Right kidney (tissue), 1 donor: ENCODE measurements around the gene HIVEP2.

ENCODE experiments used
- DNase-seq: peaks from one replicate; pipeline ENCODE4 v3.0.0-alpha.2; 2016

Gene HIVEP2

DNA sequence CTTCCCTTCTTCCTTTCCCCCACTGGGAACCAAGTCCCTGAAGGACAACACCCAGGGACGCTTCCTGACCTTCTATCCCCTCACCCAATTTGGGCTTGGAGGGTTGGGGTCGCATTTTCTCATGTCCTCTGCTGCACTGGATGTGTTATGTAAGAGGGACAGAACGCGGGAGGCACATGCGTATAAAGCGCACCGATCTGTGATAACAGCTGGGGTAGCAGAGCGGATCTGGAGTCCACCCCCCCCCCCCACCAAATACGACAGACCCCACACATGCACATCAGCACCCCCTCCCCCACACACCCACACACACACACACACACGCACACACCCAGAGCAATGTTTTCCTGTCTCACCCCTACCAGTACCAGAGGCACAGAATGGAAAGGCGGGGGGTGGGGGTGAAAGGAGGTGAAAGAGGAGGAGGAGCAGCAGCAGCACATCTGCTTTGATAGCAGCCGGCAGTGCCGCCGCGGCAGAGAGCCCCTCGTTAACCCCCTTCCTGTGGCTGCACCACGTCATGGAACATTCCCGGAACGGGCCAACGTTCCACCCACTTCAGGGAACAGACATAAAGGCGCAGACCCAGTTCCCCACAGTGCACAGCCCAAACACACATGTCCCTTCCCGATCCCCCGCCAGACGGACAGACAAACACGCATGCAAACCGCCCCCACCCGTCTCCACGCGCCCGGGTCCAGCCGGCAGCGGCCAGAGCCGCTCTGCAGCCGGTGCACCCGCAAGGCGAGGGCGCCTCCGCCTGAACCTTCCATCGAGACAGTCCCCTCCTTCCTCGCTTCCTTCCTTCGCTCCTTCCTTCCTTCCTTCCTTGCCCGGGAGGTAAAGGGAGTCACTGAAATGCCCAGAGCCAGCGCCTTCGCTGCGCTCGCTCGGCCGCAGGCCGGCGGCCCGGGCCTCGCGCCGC lies 590 bp downstream of the HIVEP2 start:
- peak; percentile 92 for DNase-seq

DNA sequence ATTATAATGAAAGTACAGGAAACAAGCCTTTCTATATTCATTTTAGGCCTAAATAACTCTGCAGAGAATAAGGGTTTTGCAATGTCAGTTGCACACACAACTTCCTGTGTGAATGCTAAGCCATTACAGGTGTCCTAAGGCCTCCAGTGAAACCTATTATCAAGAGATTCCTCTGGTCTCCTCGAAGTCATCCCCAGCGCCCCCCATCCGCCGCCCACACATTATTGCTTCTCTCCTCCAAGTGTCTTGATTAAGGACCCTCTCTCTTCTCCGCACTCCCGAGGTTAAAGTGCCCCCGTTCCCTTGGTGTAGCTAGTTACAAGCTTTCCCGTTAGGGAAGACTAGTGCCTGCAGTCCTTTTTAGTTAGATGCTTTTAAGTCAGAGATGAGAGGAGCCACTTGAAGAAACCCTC lies 1.3 kb downstream of the HIVEP2 start:
- peak; percentile 71 for DNase-seq

DNA sequence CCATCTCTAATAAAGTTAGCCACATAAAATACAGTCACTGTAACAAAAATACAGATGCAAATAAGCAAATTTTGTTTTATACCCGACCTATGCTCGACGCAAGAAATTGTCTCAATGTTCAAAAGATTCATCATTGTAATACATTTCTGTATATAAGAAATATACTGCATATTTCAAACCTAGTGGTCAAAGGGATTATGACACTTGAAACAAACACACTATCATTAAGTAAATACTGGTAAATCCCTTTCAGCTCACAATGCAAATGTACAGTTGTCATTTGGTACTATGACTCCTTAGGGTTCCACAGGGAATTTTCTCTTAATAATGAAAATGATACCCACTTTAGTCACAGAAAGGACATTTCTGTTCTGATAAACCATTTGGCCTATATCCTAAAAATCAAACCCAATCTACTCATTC lies 2.2 kb downstream of the HIVEP2 start:
- DNase-seq: no peak

DNA sequence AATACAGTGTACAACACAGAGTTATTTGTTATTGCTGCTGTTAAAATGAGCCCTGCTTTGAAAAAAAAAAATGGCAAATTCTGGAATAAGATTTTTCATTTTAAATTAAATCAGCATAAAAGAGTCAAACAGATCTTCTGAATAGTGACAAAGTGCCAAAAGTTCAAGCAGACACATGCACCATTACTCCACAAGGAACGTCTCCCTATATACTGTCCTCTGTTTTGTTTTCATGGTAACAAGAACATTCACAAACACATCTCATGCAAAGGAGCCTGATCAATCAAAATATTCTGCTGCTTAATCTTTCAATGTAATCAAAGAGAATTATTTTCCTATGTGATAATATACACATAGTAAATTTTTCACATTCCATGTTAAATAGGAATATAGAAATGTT lies 2.7 kb downstream of the HIVEP2 start:
- no peak for DNase-seq

DNA sequence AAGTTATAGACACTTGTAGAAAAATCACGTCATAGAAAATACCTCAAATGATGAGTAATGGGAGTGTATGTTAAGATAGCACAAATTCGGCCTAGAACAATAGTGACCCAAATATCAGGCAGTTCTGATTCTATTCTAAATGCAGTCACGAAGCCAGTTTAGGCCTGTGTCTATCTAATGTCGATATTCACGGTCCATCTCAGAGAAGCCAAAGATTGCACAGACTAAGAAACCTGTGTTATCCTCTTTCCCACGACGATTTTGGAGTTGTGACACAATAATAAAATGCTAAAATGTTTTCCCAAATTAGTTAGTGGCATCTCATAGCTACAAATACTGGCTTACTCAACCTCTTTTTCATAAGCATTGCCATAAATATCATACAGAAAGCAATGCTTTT lies 4.0 kb downstream of the HIVEP2 start:
- no peak for DNase-seq

DNA sequence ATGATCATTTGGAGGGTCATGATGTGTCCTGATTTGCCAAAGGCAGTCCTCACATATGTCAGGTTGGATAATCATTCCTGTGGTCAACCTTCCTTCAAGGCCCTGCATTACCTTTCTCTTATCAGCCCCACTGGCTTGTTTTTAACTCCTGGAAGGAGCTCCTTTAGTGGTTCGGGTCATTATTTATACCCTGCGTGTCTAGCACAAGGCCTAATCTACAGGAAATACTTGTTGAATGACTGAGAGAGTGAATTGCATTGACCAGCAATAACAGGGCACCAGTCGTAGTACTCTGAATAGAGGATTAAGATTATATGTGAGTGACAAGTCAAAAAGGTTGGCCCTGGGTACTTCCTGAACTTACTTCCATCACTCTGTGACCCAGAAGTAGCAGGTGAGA lies 4.5 kb downstream of the HIVEP2 start:
- DNase-seq: no peak

DNA sequence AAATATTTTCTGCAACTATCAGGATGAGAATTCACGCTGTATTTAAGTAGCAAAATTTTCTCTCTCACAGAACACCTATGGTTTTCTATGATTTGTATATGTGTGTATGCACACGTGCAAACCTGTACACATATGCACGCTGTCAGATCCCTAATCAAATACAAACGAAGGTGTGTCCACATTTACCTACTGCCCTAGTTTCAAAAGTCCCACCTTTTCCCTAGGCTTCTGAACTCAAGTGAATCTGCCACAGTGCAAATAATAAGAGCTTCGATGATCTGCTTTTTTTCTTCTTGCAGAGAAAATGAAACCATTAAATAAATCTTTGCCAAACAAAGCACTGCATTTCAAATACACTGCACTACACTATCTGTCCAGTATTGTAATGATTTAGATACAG lies 6.5 kb downstream of the HIVEP2 start:
- no peak for DNase-seq

DNA sequence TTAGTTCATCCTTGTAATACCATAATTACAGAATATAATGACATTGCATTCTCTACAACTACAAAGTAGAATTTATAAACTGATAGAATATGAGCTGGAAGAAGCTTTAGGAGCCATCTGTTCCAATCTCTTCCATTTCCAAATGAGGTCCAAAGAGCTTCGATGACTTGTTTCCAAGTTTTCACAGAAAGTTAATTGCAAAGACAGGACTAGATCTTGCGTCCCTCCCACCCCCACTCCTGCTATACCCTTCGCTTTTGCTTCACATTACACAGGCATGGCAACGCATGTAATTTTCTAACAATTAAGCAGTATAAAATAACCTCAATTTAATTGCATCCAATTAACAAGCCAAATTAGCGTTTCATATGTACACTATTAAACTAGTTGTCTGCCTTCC lies 7.0 kb downstream of the HIVEP2 start:
- DNase-seq: no peak

DNA sequence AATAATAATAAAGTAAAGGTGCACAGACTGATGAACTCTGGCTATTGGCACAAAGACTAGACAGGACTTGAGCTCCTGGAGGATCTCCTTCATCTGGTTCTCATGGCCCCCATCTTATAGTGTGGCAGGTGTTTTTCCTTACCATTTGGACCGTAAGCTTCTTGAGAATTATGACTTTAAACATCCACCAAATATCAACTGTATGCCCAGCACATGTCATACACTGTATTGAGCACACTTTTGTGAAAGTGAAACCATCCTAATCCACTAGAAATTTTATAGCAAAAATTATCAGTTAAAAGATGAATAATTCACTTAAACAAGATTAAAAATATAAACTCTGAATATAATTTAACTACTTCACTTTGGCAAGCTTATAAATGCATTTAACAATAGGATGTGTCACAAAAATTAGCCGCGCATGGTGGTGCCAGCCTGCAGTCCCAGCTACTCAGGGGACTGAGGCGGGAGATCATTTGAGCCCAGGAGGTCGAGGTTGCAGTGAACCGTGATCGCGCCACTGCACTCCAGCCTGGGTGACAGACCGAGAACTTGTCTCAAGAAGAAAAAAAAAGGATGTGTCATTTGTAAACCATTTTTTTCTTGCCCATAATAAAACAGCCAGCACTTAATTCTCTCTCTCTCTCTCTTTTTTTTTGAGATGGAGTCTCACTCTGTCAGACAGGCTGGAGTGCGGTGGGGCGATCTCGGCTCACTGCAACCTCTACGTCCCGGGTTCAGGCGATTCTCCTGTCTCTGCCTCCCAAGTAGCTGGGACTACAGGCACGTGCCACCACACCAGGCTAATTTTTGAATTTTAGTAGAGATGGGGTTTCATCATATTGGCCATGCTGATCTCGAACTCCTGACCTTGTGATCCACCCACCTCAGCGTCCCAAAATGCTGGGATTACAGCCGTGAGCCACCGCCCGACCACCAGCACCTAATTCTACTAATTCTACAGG lies 9.1 kb downstream of the HIVEP2 start:
- no peak for DNase-seq

DNA sequence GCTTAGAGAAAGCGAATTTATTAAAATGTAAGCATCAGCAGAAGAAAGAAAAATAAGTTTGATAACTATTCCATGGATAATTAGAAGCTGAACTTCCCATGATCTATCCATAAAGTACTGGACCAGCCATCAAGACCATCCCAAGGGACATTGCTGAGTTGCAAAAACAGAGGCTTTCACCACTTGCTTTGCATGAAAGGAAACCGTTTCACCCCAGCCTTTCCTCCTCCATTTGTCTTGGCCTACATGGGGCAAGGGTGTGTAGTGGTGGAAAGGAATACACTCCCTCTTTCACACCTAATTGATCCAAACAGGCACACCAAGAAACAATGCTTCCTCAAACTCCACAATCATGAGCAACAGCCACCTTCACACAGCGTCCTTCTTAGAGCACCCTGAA lies 10.4 kb downstream of the HIVEP2 start:
- DNase-seq: no peak

DNA sequence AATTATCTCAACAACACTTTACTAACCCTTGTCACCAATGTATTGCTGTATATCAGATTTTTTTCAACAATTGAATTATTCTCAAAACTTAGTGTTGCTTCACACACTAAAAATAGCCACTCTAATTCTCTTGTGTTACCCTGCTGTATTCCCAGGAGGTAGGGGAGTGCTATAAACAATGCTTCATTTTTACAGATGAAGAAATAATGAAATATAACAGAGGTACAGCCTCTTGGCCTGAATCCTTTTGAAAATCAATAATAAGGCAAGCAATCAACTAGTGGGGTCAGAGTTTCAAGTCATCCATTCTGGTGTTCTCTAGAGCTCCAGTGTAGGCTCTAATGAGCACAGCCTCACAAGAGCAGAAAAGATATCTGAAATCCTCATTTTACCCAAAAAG lies 10.9 kb downstream of the HIVEP2 start:
- no peak for DNase-seq

DNA sequence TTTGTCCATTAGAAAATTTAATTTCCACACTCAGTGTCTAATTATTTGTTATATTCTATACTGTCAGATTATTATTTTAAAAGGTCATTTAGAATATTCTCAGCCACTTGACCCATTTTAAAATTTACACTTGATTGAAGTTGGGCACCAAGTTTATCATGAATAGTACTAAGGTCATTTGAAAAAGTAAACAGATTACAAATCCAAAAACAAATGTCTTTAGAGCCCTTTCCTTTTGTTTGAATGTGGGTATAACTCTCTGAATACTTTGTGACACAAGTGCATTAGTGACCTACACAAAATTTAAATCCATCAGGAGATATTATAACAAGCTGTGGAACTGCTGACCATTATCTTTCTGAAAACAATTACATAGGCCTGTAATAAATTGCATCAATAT lies 11.3 kb downstream of the HIVEP2 start:
- no peak for DNase-seq

DNA sequence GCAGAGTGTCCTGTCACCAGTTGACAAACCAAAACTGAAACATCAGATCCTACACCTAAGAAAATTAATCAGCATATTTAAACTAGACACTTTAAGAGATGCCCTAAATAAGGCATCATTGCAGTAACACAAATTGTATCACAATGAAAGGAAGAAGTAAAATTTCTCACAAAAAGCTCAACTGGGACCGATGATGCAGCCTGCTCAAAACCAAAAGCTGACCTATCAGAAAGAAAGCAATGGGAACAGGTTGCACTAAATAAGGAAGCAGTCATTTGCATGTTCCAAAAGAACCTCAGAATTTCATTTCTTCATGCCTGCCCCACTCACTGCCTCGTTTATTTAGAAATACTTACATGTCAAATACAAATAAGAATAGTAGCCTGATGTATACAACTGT lies 12.1 kb downstream of the HIVEP2 start:
- DNase-seq: no peak

DNA sequence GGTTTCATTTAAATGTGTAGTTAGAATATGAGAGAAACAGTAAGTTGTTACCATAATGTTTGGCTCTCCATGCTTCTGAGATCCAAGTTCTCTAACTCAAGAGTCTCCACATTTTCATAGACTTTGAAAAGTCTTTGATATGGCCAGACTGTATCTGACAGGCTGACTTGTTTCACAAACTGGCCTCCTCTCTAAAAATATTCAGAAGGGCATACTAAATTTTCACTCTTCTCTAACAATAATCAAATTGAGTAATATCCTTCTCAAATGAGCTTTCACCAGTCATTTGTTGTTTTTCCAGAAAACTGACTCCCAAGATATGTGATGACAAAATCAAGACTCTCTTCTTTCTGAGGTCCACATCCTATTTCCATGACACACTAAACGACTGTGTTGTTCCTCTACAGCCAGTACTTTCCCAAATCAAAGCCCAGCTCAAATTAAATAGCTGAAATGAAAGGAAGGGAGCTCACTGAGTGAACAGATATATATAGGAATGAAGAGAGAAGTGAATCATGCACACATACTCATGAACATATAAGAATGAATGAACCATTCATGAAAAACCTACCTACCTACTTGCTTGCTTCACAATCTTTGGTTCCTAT lies 15.1 kb downstream of the HIVEP2 start:
- no peak for DNase-seq

DNA sequence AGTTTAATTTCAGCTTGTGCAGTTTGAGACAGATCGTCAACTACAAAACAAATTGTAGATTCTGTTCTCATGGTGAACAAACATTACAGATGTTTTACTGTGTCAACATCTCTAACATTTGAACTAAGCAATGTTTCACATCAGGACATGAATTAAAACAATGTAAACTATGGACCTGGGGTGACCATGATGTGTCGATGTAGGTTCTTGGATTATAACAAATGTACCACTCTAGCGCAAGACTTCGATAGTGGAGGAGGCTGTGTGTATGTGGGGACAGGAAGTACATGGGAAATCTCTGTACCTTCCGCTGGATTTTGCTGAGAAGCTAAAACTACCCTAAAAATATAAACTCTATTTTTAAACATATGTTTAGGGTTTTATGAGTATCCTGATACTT lies 17.1 kb downstream of the HIVEP2 start:
- DNase-seq: no peak

DNA sequence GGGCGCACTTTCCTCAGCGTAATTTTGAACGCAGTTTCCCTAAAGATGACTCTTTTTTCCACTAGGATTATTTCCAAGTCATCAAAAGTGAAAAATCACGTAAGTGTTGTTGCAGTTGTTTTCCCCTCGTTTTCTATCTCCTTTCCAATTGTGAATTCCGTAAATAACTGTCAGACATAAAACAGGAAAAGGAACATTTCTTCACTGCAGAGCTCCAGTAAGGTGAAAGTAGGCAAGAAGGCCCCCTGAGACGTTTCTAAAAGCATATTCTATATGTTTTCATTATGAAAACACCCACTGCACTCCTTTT lies 17.8 kb downstream of the HIVEP2 start:
- DNase-seq: no peak

DNA sequence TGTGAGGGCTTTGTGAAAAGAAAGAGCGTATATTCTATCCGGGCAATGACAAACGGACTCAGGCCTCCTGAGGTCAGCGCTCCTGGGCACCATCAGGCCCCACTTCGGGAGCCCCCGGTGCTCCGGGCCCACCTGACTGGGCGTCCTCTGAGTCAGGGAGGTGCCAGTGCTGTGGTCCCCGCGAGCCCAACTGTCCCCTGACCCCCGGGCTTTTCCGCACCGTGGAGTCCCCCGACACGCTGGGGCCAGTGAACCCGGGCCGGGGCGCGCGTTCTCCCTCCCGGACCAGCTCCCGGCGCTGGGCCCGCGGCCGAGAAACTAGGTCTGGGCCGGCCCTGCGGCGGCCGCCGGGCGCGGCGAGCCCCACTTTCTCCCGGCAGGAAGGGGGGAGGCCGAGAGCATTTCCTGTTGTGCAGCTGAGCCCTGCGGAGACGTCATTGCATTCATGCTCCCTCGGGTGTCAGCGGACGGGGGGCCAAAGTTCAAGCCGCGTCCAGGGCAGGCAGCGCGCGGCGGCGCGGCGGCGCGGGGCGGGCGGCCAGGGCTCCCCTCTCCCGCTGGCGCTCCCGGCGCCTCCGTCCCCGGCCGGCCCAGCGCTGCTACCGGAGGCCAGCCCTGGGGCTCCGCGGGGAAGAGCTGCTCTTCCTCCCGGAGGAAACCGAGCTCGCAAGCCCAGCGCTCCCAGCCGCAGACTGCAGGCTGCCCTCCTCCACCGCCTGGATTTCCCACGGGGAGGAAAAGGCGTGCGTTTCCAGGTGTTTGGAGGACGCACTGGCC lies 18.3 kb downstream of the HIVEP2 start:
- DNase-seq: peak; percentile 92

DNA sequence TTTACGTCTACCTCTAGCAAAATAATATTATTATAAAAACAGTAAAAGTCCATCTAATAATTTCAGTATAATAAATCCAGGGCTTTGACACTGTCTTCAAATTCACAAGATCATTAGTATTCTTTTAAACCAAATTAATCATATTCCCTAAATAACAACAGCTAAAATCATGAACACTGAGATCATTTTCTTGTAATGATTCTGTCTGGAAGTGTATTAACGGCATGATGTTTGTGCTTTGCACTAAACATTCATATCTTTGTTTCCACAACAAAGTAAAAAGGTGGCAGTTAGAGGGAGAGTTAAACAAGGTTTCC lies 18.8 kb downstream of the HIVEP2 start:
- no peak for DNase-seq

DNA sequence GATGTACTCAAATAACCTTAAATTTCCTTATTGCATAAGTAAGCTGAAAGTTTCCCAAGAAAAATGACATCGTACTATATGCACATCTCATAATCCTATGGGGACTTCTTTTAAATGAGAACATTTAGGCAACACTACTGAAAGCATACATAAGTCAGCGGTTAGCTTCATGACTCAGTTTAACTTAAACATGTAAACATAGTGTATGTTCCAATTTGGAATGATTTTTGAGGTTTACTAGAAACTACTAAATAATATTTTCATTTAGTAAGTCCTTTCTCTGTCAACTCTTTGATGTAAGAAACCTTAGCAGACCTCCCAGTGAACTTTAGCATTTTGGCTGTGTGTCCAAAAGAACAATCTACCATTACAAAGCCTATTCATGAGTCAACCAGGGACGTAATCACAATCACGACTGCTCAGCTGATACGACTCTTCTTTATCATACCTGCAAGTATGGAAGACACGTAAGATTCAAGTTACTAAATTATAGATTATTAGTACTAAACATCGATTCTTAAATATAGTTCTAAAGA lies 19.3 kb downstream of the HIVEP2 start:
- no peak for DNase-seq

DNA sequence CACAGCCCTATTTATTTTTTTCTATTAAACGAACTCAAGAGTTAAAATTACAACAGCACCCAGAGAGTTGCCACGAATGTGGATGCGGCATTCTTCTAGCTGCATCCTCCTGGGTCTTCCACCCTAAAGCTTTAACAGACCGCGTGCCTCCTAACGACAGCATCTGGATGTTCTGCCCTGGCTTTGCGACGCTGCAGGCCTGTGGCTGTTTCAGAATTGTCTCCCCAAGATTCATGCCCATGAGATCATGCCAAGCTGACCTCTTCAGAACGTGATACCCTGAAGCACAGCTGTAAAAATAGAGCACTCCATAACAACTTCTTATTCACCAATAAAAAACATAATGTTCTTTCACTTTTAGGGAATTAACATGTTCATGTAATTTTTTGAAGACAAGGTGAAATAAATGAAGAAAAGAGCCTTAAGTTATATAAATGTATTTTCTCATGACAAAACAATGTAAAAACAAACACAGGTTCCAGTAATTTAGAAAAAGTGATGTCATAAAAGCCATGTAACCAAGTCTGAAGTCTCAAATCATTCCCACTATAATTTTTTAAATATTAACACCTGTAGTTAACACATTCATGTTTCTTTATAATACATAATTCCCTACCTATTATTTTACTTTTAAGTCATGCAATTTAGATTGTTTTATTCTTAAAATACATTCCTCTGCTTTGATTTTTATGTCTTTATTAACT lies 26.5 kb downstream of the HIVEP2 start:
- DNase-seq: no peak

DNA sequence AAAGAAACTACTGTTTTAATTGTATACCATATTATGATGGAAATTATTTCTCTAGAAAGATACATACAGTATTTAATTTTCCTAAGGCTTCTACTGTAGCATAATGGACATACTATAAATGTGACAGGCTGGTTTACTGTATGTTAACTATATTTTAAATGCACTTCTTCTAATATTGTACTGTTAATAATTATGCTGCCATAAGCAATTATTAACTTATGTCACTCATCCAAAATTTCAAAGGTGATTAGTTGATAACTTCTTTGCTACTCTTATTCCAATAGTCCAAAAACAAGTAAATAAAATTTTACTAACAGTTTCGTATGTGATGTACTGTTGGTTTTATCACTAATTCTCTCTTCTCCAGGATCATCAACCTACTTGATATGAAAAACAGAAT lies 28.1 kb downstream of the HIVEP2 start:
- no peak for DNase-seq
